GM21576 (cell line): ENCODE results near the gene AADACL4.
"Not testable (repeated sequence)": the region's sequence is repeated elsewhere in the genome, so short reads cannot be mapped to it uniquely, and the experiment has no call there.

Experiments
- ATAC-seq: cut with Tn5 transposase; IDR thresholded peaks from one replicate; pipeline ENCODE4 v1.9.1; 2021; ENCODE audit warnings: mild to moderate bottlenecking, moderate library complexity; ENCODE audit not compliant: unreplicated experiment

AADACL4 gene

GRCh38 chr1:12629511-12629956 is 14.4 kb upstream of the AADACL4 start:
- ATAC-seq: no peak

- no peak for ATAC-seq
Observed at GRCh38 chr1:12629985-12630760, 13.7 kb upstream of the AADACL4 start.

GRCh38 chr1:12630946-12631530 is 12.8 kb upstream of the AADACL4 start:
- no peak for ATAC-seq

GRCh38 chr1:12631571-12631970 is 12.3 kb upstream of the AADACL4 start:
- ATAC-seq: no peak

GRCh38 chr1:12634156-12634555 is 9.7 kb upstream of the AADACL4 start:
- ATAC-seq: no peak

- ATAC-seq: no peak
Observed at GRCh38 chr1:12634696-12635202, 9.1 kb upstream of the AADACL4 start.

GRCh38 chr1:12636098-12636950 is 7.6 kb upstream of the AADACL4 start:
- ATAC-seq: no peak

- ATAC-seq: no peak
Observed at GRCh38 chr1:12637693-12638092, 6.2 kb upstream of the AADACL4 start.

- ATAC-seq: no peak
Observed at GRCh38 chr1:12640237-12640957, 3.5 kb upstream of the AADACL4 start.

- no peak for ATAC-seq
Observed at GRCh38 chr1:12640958-12641272, 3.0 kb upstream of the AADACL4 start.

GRCh38 chr1:12643079-12643478 is 806 bp upstream of the AADACL4 start:
- ATAC-seq: no peak

- no peak for ATAC-seq
Observed at GRCh38 chr1:12644237-12644636, 352 bp downstream of the AADACL4 start.

GRCh38 chr1:12644829-12645228 is 944 bp downstream of the AADACL4 start:
- no peak for ATAC-seq

GRCh38 chr1:12645401-12645800 is 1.5 kb downstream of the AADACL4 start:
- ATAC-seq: not testable (repeated sequence)

GRCh38 chr1:12648741-12649140 is 4.9 kb downstream of the AADACL4 start:
- ATAC-seq: no peak

GRCh38 chr1:12649971-12650421 is 6.1 kb downstream of the AADACL4 start:
- ATAC-seq: no peak

GRCh38 chr1:12654004-12654567 is 10.2 kb downstream of the AADACL4 start:
- no peak for ATAC-seq

- no peak for ATAC-seq
Observed at GRCh38 chr1:12654657-12655056, 10.8 kb downstream of the AADACL4 start.

- no peak for ATAC-seq
Observed at GRCh38 chr1:12656575-12656974, 12.7 kb downstream of the AADACL4 start.

- no peak for ATAC-seq
Observed at GRCh38 chr1:12657060-12657884, 13.4 kb downstream of the AADACL4 start.
